ENCODE data around the gene CFAP92. TPM values are rescaled to one million over a fixed set of nuclear protein-coding genes. Genes with fewer than 3 reads are reported as not detected.

Gene CFAP92, protein sequence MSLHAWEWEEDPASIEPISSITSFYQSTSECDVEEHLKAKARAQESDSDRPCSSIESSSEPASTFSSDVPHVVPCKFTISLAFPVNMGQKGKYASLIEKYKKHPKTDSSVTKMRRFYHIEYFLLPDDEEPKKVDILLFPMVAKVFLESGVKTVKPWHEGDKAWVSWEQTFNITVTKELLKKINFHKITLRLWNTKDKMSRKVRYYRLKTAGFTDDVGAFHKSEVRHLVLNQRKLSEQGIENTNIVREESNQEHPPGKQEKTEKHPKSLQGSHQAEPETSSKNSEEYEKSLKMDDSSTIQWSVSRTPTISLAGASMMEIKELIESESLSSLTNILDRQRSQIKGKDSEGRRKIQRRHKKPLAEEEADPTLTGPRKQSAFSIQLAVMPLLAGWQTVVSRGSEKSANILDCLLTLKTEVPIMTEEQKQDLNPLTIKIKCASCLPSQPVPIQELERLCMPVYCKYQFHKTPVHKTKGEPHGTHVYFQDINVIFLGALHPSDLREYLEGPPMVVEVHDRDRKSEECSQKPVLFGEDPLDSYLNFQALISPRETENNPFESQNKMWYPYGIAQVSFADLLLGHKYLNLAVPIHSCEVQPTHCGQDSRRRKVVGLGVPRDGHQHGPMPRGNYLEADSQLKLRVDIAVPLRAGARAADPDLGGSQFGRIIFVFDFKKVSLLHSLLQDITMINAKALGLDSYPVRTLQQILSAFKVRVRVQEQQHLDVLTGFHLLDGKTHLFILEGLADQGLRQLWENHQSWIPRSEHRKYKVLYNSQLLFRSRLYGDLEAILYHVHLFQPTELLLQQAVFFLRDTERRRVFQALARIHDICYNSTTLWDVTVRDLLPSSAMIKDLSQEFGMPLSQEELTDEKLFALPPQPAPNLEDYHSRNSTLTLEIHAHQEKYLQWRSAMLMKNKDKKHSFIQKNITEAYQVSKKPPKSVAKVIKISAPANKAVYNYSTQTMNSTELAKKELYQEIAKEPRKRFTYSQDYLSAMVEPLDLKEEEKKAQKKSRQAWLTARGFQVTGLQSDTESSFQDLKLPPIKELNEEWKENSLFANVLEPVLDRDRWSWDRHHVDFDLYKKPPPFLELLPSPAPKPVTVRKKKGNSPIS
- polyA plus RNA-seq (2012; ENCODE audit: insufficient read length, low read depth), result 0.20 TPM

DNA sequence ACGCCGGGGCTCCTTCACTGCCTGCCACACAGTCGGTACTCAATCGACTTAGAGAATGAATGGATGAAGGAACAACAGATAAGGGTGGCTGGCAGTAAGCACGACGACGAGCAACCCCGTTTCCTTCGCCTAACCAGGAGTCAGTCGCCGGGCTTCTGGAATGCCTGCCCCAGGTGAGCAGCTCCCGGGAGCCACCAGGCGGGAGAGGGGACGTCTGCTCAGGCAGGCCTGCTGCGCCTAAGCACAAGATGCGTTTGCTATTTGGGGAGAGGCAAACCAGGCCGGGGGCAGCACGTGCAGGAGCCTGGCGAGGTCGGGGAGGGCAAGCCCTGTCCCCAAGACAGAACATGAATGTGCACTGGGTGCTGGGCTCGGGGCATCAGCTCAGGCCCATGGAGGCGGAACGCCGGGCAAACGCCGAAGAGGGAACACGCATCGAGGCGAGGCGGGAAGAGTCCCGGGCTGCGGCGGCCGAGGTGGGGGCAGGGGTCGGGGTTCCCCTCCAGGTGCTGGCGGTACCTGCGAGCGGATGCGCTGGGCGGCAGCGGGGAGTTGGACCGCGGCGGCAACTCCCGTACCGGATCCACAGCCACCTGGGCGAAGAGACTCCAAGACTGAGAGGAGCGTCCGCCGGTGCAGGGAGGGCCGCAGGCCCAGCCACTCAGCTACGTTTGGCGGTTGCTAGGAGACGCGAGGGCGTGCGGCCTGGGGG lies at the start of gene CFAP92:
CFAP92 (minus strand) TSS at position 616 of the 712 bp plus-strand sequence. CDS start 772 bp downstream, outside the sequence.
- no peak for TF ChIP-seq SIN3A (IDR thresholded peaks at IDR 0.05; ENCODE audit: borderline replicate concordance, insufficient read depth, low read length)
- TF ChIP-seq, protein P1, sequence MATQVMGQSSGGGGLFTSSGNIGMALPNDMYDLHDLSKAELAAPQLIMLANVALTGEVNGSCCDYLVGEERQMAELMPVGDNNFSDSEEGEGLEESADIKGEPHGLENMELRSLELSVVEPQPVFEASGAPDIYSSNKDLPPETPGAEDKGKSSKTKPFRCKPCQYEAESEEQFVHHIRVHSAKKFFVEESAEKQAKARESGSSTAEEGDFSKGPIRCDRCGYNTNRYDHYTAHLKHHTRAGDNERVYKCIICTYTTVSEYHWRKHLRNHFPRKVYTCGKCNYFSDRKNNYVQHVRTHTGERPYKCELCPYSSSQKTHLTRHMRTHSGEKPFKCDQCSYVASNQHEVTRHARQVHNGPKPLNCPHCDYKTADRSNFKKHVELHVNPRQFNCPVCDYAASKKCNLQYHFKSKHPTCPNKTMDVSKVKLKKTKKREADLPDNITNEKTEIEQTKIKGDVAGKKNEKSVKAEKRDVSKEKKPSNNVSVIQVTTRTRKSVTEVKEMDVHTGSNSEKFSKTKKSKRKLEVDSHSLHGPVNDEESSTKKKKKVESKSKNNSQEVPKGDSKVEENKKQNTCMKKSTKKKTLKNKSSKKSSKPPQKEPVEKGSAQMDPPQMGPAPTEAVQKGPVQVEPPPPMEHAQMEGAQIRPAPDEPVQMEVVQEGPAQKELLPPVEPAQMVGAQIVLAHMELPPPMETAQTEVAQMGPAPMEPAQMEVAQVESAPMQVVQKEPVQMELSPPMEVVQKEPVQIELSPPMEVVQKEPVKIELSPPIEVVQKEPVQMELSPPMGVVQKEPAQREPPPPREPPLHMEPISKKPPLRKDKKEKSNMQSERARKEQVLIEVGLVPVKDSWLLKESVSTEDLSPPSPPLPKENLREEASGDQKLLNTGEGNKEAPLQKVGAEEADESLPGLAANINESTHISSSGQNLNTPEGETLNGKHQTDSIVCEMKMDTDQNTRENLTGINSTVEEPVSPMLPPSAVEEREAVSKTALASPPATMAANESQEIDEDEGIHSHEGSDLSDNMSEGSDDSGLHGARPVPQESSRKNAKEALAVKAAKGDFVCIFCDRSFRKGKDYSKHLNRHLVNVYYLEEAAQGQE (IDR thresholded peaks at IDR 0.05; ENCODE audit: insufficient read depth in 1 of 2, low read depth in 2 of 2, low read length in 2 of 2), result no peak
- TF ChIP-seq POLR2AphosphoS5 (IDR thresholded peaks at IDR 0.05; ENCODE audit: low read depth, low read length), result no peak
- TF ChIP-seq FOXP2 (optimal IDR thresholded peaks at IDR 0.05; ENCODE audit: borderline replicate concordance, extremely low read depth, extremely low read length, insufficient read depth), result no peak
- TF ChIP-seq TAF1 (IDR thresholded peaks at IDR 0.05; ENCODE audit: borderline replicate concordance, insufficient read depth, low read length), result no peak

DNA sequence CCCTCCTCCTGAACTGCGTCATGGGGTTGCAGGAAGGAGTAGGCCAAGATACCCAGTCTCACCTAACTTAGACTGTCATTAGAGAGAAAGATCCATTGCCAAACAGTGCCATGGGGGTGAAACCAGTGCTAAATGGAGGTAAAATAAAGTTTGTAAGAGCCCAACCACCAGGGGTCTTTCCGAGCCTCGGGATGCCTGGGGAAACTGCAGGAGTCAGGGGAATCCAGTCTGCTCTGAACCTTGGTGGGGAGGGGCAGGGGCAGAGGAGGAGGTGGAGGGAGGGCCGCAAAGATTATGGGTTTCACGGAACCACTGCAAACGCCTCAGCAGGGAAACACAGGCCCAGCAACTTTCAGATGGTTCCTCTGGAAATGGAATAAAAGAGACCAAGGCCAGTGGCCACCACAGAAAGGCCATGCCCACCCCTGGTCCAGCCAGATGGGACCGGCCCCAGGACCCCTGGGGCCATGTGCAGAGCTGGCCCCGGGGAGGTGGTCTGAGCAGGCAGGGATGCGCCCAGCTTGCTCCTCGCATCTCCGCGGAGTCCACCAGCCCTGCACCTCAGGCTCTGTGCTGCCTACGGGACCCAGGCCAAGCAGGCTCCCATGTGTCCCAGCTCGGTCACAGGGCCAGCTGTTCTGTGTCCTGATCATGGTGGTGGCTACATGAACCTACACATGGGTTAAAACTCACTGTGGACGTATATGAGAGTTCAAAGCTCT lies 46.9 kb upstream of the CFAP92 start:
- TF ChIP-seq, protein P1 (IDR thresholded peaks at IDR 0.05; ENCODE audit: insufficient read depth in 1 of 2, low read depth in 2 of 2, low read length in 2 of 2), result no peak
- no peak for TF ChIP-seq TAF1 (IDR thresholded peaks at IDR 0.05; ENCODE audit: borderline replicate concordance, insufficient read depth, low read length)
- no peak for TF ChIP-seq FOXP2 (optimal IDR thresholded peaks at IDR 0.05; ENCODE audit: borderline replicate concordance, extremely low read depth, extremely low read length, insufficient read depth)
- TF ChIP-seq POLR2AphosphoS5 (IDR thresholded peaks at IDR 0.05; ENCODE audit: low read depth, low read length), result no peak
- no peak for TF ChIP-seq SIN3A (IDR thresholded peaks at IDR 0.05; ENCODE audit: borderline replicate concordance, insufficient read depth, low read length)

DNA sequence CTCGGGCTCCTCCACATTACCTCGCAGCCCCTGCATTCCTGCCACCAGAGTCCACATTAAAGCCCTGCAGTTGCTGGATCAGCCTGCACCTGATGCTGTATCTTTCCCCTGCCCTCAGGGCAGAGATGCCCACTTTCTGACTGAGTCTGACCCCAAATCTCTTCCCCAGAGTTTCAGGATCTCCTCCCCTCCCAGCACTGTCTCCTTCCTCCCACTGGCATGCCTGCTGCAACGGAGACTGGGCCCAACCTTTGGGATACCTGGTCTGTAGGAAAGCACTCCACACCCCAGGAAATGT lies 46.1 kb upstream of the CFAP92 start:
- TF ChIP-seq, protein P1 (IDR thresholded peaks at IDR 0.05; ENCODE audit: insufficient read depth in 1 of 2, low read depth in 2 of 2, low read length in 2 of 2), result no peak
- TF ChIP-seq POLR2AphosphoS5 (IDR thresholded peaks at IDR 0.05; ENCODE audit: low read depth, low read length), result no peak
- TF ChIP-seq FOXP2 (optimal IDR thresholded peaks at IDR 0.05; ENCODE audit: borderline replicate concordance, extremely low read depth, extremely low read length, insufficient read depth), result no peak
- TF ChIP-seq TAF1 (IDR thresholded peaks at IDR 0.05; ENCODE audit: borderline replicate concordance, insufficient read depth, low read length), result no peak
- TF ChIP-seq SIN3A (IDR thresholded peaks at IDR 0.05; ENCODE audit: borderline replicate concordance, insufficient read depth, low read length), result no peak

All from PFSK-1 (cell line).